Frontal cortex (tissue), 4 donors: ENCODE data around the gene COX4I2. TPM values are rescaled to one million over a fixed set of nuclear protein-coding genes. Genes with fewer than 3 reads are reported as not detected.
A peak's percentile ranks its signal among the peaks of the same experiment; 100 is the strongest.
"Not testable (repeated sequence)": the region's sequence is repeated elsewhere in the genome, so short reads cannot be mapped to it uniquely, and the experiment has no call there.

Experiments used
- DNase-seq, 2 donors: peaks; one replicate each; pipeline ENCODE4 v3.0.0; 2012; ENCODE audit warnings: low spot score in 2 of 2
- FAIRE-seq: peaks from 2 replicates; lab custom pipeline; 2012; peaks lifted over from hg19 to GRCh38; lab: Jason Lieb, UNC
- total RNA-seq: library from RNA; depleted of rRNA; stranded (reverse); fragments of >200 nt; gene quantifications from one replicate; pipeline ENCODE4 v1.2.3, GENCODE V29; 2014
- donor health status: control.
- donor health status: control.
- donor health status: control.

Gene COX4I2
- total RNA-seq, 1 donor from 2014 or later = 1.2 TPM

GRCh38 chr20:31606804-31607639 is 30.7 kb upstream of the COX4I2 start:
- no peak for FAIRE-seq

GRCh38 chr20:31607640-31608250 is 30.0 kb upstream of the COX4I2 start:
- DNase-seq = no peak
- no peak for FAIRE-seq

More at GRCh38 chr20:31606804-31607639, 30.7 kb upstream of the COX4I2 start:
- no peak for DNase-seq

GRCh38 chr20:31608251-31608945 is 29.3 kb upstream of the COX4I2 start:
- DNase-seq (peak; percentile 61), FAIRE-seq (no peak)

DNA sequence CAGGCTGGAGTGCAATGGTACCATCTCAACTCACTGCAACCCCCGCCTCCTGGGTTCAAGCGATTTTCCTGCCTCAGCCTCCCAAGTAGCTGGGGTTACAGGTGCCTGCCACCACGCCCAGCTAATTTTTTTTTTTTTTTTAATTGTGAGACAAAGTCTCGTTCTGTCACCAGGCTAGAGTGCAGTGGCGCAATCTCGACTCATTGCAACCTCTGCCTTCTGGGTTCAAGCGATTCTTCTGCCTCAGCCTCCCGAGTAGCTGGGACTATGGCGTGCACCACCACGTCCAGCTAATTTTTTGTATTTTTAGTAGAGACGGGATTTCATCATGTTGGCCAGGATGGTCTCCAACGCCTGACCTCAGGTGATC is 25.5 kb upstream of the COX4I2 start:
- not testable (repeated sequence) for FAIRE-seq, DNase-seq

DNA sequence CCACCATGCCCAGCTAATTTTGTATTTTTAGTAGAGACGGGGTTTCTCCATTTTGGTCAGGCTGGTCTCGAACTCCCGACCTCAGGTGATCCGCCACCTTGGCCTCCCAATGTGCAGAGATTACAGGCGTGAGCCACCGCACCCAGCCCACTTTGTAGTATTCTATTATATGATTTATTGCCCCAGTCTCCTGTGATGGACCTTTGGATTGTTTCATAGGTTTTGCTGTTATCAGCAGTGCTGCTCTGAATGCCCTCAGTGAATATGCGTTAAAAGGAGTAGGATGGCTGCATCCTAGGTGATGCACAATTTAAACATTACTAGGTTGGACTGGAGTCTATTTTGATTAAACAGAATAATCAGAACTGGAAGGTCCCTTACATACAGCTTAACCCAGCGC is 22.3 kb upstream of the COX4I2 start:
- no peak for FAIRE-seq
- no peak for DNase-seq

DNA sequence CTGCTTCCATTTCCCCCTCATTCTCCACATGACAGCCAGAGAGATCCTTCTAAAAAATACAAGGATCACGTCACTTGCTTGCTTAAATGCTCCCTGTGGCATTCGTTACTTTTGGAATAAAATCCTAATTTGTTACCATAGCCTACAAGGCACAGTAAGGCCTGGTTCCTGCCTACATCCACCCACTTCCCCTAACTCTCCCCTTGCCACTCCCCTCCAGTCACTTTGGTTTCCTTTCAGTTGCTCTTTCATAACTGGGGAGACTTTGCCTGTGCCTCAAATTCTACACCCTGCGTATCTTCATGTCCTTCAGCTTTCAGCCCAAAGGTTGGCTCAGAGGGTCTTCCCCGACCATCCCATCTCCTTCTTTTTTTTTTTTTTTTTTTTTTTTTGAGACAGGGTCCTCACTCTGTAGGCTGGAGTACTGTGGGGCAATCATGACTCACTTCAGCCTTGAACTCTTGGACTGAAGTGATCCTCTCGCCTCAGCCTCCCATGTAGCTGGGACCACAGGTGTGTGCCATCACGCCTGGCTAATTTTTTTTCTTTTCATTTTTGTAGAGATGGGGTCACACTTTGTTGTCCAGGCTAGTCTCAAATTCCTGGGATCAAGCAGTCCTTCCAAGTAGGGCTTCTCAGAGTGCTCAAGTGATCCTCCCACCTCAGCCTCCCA is 20.1 kb upstream of the COX4I2 start:
- FAIRE-seq = no peak

GRCh38 chr20:31620246-31620645 is 17.5 kb upstream of the COX4I2 start:
- DNase-seq (no peak), FAIRE-seq (no peak)

More for the DNA sequence above, 20.1 kb upstream of the COX4I2 start:
- no peak for DNase-seq

- not testable (repeated sequence) for FAIRE-seq
Measured at GRCh38 chr20:31623123-31623505, 14.6 kb upstream of the COX4I2 start.

GRCh38 chr20:31626534-31626933 is 11.2 kb upstream of the COX4I2 start:
- not testable (repeated sequence) for FAIRE-seq

More at GRCh38 chr20:31623123-31623505, 14.6 kb upstream of the COX4I2 start:
- not testable (repeated sequence) for DNase-seq

GRCh38 chr20:31628057-31628456 is 9.7 kb upstream of the COX4I2 start:
- not testable (repeated sequence) for FAIRE-seq, DNase-seq

More at GRCh38 chr20:31626534-31626933, 11.2 kb upstream of the COX4I2 start:
- DNase-seq = not testable (repeated sequence)

DNA sequence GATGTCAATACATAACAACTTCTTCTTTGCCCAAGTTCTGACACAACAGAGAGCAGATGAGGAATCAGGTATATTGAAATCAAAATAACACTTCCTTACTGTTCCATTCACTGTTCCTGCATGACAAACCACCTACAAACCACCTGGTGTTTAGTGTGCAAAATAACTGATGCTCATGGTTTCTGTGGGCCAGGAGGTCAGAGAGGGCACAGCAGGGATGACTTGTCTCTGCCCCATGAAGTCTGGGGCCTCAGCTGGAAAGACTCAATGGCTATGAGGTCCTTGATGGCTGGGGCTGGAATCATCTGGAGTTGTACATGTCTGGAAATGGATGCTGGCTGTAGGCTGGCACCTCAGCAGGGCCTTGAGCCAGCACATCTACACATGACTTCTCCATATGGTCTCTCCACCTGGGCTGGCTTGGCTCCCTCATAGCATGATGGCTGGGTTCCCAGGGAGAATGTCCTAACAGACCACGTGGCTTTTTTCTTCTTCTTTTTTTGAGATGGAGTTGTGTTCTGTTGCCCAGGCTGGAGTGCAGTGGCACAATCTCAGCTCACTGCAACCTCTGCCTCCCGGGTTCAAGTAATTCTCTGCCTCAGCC is 7.4 kb upstream of the COX4I2 start:
- DNase-seq (no peak), FAIRE-seq (no peak)

GRCh38 chr20:31632548-31633338 is 5.0 kb upstream of the COX4I2 start:
- FAIRE-seq (no peak), DNase-seq (no peak)

DNA sequence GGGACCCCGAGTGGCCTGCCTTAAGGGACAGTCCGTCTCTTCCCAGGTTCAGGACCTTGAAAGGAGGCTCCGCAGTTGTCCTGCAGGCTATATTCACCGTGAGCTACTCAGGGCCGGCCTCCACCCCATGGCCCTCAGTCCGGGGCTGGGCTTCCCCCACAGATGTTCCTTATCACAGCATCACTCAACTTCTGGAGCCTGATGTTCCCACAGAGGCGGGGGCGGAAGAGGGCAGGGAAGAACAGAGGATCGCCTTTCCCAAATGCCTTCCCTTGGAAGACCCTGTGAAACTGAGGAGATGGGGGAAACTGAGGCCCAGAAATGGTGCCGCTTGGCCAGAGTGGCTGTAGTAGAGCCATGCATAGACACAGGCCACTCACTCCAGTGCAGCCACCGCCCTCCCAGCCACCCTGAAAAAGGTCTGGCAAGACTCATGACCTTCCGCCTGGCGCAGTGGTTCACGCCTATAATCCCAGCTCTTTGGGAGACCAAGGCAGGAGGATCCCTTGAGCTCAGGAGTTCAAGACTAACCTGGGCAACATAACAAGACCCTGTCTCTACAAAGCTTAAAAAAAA is 4.3 kb upstream of the COX4I2 start:
- DNase-seq (no peak), FAIRE-seq (no peak)

DNA sequence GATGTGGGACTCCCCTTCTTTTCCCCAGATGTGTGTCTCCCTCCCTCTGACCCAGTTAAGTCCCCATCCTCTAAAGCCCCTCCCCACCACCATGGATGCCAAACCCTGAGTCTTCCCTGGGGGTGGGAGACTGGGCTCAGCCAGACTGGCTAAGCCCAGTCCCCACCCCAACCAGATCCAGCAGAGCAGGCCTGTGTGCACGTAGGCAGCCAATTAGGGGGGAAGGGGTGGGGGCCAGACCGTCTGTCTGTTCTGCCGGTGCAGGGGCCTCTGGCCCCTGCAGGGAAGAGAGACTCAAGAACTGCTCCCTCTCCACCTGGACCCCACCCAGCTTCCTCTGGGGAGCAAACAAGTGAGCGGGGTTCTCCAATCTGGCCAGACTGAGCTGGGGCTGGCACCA is 605 bp downstream of the COX4I2 start:
- FAIRE-seq (no peak), DNase-seq (no peak)

GRCh38 chr20:31638816-31639215 is 1.1 kb downstream of the COX4I2 start:
- DNase-seq = no peak
- no peak for FAIRE-seq

GRCh38 chr20:31640259-31640658 is 2.5 kb downstream of the COX4I2 start:
- FAIRE-seq = no peak
- DNase-seq = no peak

- FAIRE-seq (no peak), DNase-seq (no peak)
Measured at GRCh38 chr20:31641391-31641790, 3.7 kb downstream of the COX4I2 start.

DNA sequence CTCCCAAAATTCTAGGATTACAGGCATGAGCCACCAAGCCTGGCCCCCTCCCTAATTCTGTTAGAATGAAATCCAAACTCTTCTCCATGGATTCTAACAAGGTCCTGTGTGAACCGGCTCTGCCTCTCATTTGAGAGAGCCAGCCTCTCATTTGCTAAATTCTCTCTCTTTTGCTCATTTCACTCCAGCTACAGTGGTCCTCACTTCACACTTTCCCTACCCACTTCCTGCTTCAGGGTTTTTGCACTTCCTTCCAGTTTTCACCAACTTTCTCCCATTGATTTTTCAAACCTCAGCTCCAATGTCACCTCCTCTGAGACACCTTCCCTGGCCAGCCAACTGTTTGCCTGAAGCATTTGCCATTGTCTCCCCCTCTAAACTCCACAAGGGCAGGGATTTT is 5.1 kb downstream of the COX4I2 start:
- no peak for FAIRE-seq
- DNase-seq = no peak

- FAIRE-seq (no peak), DNase-seq (no peak)
Measured at GRCh38 chr20:31643522-31643921, 5.8 kb downstream of the COX4I2 start.
